ENCODE results near the gene ANXA5.
"Not testable (repeated sequence)": the region's sequence is repeated elsewhere in the genome, so short reads cannot be mapped to it uniquely, and the experiment has no call there.

The ANXA5 gene

DNA sequence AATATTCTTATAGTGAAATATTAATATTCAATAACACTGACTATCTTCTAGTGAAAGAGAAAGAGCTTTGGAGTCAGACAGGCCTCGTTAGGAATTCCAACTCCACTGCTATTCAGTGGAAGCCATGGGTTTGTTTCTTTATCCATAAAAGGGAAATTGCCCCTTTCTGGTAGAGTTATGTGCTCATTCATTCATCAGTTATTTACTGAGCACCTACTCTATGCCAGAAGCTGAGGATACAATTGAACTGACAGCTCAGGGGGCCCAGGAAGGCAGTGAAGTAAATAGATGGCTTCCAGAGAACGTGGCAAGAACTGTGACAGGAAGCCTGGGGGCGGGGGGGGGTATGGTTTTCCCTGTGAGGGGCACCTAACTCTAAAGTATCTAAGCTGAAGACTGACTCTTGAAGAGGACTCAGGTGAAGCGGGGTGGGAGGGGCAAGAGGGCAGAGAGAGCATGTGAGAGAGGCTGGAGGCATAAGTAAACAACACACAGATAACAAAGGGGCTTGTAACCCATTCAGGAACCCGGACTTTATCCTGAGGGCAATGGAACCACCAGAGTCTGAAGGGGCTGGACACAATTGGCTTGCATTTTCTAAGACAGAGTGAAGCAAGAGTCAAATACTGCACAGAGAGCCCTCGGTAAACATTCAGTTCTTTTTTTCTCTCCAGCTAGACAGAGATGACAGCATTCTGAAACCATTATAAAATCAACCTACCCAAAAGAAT is 20.3 kb downstream of the ANXA5 start:
- no peak for DNase-seq

DNA sequence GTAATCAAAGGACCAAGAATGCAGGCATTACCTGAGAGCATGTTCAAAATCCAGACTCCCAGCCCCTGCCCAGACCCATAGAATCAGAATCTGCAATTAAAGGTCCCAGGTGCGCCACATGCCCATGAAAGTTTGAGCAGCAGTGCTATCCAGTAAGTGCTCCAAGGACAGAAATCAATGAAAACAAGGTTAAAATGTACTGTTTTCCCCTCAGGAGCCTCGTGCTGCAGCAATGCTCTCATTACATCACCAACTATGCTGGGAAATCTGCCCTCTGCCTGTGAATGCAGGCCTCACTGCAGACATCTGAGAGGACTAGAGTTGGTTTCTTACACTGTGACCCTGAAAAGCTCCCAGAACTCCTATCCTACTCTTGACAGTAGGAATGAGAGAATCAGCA is 21.1 kb downstream of the ANXA5 start:
- DNase-seq, result no peak

GRCh38 chr4:121674696-121675095 is 22.1 kb downstream of the ANXA5 start:
- no peak for DNase-seq

- DNase-seq, result no peak
Observed at GRCh38 chr4:121674191-121674590, 22.6 kb downstream of the ANXA5 start.

DNA sequence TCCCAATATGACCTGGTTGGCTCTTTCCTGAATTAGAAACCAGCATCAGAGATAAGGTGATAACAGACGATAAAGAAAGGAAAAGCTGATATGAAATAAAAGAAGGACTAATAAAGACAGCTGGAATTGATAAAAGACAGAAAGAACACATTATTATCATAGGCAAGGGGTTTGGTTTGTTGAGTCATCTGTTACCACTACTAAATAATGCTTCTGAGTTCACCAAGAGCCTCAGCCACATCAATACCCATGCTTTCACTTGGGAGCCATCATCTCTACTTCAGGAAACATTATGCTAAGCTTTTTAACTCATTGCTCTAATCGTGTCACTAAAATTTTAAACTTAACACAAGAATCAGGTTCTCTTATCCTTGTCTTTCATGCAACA is 27.6 kb downstream of the ANXA5 start:
- no peak for DNase-seq

DNA sequence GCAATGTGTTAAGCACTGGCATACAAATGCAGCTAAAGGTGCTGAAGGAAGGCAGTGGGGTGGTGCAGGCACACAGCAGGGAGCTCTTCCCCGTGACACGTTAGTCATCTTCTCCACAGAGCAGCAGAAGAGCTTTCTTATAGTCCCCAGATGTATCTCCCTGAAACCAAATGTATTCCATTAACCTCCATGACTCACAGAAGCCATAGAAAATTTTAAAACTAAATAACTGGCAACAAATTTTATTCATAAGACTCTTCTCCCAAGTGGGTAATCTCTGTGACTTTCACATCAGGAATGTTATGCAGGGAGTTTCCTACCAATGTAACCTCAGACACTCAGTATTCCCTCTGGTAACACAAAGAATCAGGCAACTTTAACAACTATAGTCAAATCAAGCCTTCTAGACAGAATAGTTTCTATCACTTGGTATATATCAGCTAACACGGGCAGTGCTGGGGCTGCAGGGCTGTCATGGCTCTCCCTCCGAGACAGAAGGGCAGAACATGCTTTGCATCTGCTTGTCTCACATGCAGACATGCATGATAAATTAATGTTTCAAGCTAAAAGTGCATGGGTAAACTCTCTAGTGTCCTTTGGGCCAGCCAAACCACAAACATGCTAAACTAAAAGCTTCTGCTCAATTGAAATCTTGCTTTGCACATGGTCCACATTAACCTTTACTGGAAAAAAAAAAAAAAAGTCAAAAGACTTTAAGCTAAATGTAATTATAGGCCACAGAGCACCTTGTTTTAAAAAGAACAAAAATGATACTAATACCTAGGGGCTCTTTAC is 28.2 kb downstream of the ANXA5 start:
- no peak for DNase-seq

DNA sequence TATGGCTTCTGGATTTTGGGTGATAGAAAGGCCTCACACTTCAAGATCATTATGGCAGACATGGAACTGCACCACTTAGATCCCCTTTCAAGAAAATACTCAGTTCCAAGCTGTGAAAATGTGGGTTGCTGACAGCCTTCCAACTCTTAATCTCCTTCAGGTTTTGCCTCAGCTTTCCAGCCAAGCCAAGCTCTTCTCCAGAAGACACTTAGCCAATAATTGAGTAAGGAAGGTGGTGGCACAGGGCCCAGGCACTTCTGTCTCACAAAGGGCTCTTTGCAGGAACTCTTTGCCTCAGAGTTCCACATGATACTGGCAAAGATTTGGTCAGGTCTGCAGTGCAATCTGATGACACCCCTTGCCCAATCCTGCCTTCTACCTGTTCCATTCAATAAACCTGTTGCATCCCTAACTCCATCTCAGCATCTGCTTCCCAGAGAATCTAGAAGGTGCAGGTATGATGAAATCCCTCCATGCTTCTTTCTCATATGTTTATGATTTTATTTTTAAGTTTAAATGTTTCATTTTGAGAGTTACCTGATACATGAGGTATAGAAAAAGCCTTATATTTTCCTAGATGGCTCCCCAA is 30.6 kb downstream of the ANXA5 start:
- DNase-seq, result no peak

DNA sequence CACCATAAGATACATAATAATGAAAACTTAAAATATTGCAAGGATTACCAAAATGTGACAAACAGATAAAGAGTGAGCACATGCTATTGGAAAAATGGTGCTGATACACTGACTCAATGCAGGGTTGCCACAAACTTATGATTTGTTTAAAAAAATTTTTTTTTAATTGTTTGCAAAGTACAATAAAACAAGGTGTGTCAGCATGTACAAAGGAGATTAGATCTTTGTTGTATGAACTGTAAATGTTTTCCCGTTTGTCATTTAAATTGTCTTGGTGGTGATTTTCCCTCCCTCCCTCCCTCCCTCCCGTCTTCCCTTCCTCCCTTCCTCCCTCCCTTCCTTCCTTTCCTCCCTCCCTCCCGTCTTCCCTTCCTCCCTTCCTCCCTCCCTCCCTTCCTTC is 31.4 kb downstream of the ANXA5 start:
- DNase-seq, result no peak

DNA sequence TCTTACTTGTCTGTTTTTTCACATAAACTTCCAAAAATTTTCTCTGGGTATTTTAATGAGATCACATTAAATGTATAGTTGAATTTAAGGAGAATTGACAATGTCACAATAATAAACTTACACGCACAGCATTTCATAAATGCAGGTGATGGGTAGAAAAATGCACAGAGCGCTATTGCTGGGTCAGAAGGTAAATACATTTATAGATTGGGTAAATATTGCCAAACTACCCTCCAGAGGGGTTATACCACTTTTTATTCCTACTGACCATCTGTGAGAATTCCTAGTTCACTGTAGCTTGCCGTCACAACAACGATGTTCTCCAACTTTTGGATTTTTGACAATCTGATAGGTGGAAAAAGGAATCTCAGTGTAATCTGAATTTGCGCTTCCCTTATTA is 34.6 kb downstream of the ANXA5 start:
- no peak for DNase-seq

GRCh38 chr4:121660175-121660933 is 36.4 kb downstream of the ANXA5 start:
- DNase-seq, result not testable (repeated sequence)

DNA sequence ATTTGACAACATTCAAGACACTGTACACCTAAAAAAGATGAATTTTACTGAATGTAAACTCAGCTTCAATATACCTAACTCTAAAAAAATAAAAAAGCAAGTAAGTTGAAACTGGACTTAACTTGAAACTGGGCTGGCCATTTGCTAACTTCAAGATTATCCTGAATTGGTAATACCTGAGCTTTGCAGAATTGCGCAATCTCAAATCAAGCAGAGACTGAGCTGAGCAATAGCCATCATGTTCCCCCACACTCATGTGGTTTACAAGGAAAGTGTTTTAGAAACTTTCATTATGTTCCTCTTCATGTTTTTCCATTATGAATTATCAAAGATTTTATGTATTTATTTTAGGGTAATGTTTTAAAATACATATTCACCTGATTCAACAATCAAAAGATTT is 38.7 kb downstream of the ANXA5 start:
- no peak for DNase-seq

DNA sequence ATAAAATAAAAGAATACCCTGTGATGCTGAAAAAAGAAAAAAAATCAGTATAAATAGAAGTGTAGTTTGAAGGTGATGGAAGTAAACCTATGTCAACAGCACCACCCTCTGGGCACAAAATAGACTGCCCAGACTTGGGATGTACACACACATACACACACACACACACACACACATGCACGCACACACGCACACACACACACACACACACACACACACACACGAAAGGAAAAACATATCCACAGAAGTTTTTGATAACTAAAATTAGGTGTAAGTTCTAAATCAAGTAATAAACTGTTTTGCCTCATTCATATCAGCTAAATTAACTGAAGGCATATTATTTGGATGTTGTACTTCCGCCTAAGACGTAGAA is 40.5 kb downstream of the ANXA5 start:
- peak; percentile 63 for DNase-seq

DNA sequence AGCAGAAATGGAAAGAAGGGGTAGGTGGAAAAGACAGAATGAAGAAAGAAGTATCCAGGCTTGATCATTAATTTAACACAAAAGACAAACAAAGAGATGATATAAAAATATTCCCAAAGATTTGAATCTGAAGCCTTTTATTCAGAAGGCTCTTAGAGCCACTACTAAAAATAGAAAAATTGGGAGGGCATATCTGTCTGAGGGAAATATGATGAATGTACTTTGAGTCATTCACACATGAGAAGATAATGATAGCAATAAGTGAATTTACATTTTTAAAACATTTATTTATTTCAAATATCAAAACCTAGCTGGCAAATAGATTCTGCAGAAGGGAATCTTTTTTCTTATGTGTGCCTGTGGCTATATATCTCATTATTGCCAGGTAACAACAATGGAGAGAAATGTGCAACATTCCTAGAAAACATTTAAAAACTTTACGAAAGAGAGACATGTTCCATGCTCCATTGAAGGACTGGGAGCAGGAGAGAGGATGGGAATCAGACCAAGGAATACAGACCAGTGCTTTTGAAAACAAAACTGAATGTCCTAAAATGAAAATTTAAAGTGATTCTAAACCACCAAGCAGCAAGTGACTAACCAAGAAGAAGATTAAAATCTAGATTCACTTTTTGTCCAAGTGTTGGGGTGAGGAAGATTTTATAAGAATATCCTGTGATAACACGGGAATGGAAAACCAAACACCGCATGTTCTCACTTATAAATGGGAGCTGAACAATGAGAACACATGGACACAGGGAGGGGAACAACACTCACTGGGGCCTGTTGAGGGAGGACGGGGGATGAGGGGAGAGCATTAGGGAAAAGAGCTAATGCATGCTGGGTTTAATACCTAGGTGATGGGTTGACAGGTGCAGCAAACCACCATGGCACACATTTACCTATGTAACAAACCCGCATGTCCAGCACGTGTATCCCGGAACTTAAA is 41.2 kb downstream of the ANXA5 start:
- DNase-seq, result no peak

DNA sequence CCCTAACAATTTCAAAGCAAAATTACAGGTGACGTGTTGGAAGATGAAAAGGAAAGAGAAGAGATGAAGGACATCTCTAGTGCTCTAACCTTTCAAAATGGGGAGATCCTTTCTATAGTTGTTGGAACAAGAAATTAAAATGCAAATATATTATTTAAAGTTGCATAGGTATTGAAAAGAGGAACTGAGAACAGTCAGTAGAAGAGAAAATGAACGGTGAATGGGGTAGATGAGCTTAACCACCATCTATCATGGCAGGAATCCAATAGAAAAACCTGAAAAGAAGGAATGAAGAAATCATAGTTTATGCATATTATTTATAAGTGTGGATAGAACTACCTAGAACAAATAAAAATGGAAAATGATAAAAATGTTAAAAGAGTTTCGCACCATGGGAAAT is 42.0 kb downstream of the ANXA5 start:
- no peak for DNase-seq

DNA sequence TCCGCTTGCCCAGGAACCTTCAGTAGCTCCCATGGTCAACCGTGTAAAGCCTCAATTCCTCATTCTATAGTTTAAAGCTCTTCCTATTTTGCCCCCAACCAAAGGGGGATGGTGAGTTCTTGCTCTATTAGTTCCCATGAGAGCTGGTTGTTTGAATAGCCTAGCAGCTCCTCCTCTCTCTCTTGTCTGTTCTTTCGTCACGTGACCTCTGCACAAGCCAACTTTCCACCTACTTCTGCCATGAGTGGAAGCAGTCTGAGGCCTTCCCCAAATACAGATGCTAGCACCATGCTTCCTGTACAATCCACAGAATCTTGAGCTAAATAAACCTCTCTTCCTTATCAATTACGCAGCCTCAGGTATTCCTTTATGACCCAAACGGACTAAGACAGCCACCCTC is 42.8 kb downstream of the ANXA5 start:
- DNase-seq, result no peak

DNA sequence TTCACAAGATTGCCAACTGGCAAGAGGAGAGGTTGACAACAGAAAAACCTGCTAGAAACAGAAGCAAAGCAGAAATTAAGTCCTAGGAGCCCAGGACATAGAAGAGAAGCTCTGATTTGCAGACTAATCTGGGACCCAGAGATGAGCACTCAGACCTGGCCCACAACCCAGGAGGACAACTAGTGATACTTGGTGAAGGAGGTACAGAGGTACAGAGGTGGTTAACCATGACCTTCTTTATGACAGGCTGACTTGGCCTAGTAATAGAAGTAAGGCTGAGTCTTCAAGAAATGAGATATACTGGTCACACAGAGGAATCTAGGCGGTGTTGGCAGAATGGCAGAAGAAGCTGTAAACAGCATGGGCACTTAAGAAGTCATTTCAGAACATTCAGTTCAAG is 43.6 kb downstream of the ANXA5 start:
- no peak for DNase-seq

DNA sequence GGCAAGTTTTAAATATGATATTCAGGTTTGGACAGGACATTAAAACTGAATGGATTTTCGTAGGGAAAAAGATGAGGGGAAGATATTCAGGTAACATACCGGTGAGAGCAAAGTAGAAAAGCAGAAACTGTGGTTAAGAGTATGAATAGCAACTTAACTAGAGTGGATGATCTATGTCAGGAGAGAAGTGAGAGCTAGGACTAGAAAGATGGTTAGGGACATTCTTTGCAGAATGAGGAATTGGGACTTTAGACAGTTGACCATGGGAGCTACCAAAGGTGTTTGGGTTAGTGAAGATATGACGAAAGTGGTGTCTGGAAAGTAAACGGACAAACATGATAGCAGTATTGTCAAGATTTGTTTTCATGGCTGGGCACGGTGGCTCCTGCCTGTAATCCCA is 45.2 kb downstream of the ANXA5 start:
- no peak for DNase-seq

DNA sequence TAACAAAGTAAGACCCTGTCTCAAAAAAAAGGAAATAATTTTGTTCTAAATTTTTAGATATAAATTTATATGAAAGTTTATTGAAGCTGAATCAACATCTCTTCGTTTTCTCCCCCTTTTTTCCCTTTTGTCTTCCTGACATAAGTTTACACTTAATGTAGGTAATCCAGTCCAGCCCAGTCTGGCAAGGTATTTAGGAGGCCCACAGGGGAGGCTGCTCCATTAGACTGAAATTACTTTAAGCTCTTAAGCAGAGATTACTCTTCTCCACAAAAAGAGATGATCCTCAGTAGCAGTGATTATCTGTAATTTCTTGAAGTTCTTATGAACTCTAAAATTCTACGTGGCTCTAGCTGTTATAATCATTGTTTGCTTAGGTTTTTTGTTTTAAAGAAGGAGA is 46.0 kb downstream of the ANXA5 start:
- no peak for DNase-seq

DNA sequence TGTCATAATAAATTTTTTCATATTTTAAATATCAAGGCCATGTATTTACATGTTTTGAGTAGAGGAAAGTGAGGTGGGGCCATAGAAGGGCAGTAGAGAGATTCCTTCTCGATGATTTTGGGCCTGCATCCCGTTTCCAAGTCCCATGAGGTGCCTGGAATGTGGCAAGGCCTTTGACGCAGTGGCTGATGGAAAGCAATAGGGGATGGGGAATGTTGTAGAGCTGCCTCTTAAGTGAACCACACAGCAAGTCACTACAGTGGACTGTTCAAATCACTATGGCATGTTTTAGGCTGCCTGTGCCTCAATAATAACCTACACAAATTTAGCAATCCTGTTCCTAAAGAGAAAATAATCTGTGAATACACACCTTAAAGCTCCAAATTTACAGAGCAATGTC is 48.3 kb downstream of the ANXA5 start:
- DNase-seq, result no peak

DNA sequence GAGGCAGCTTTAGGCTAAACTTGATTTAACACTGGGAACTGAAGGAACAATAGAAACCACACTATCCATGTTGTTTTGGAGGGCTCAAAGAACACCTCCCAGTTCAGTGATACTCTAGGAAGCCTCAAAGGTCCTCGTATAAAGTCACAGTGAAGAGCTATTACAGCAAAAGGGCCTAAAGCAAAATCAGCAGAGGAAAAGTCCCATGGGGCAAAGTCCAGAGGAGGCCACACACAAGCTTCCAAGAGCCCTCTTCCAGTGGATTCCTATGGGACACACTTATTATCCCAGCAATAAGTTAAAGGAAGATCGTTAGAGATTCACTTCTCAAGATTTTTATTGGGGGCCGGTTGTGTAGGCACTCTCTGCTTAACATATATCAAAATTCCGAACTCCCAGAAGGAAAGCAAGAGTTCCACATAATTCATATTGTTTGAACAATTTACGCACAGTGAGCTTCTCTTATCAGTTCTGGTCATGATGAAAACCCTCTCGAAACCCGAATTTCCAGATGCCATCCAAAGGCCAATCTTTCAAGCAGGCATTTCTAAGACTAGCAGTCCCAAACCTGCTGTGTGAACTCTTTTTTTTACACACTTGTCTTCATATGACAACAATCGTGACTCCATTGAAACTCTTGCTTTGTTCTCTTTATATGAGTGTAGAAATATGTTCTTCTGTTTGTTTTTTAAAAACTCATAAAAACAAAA is 53.7 kb downstream of the ANXA5 start:
- no peak for DNase-seq

GRCh38 chr4:121642292-121642691 is 54.5 kb downstream of the ANXA5 start:
- DNase-seq, result no peak

GRCh38 chr4:121633653-121634052 is 63.1 kb downstream of the ANXA5 start:
- DNase-seq, result no peak
